ENCODE measurements around the gene DNAJC11. TPM values are rescaled to one million over a fixed set of nuclear protein-coding genes. Genes with fewer than 3 reads are reported as not detected.

The DNAJC11 gene
- polyA plus RNA-seq, 1 of the 3 experiments (the other 2 are of a cell fraction), result 38.2 TPM

DNA sequence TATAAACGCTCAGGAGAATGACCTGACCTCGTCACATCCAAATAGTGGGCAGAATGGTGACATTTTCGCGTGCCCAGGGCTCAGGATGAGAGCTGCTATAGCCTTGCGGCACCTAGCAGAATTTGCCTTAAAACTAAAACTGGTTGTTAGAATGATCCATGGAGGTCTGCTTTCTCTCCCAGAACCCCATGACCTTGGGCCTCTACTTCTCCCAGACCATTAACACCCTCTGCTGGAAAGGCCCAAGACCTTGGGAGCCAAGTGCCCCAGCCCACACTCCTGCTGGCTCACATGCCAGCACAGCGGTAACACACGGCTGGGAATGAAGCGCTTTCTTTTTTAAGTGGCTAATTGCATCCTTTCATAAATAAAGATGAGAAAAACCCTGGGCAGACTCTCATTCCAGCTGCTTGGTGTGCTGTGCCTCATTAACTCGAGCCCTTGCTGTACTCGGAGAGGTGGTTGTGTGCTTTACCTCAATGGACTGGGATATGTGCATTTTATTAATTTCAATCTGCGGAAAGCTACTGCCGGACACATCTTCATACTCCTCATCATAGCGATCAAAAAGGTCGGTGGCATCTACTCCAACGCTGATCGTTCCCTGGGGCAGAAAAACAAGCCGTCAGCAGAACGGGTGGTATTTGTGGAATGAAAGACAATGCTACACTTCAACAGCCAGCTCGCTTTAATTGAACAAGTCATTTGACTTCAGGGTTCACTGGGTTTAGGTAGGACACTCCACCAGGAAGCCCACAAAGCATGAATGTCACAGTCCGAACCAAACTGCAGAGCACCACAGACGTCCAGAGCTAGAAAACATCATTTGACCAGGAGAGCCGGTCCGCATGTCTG, 48.0 kb downstream of the DNAJC11 start:
- no peaks in the 10 kb centered on the region for H3K9me2 ChIP-seq
- H4K20me1 ChIP-seq (ENCODE audit: insufficient read depth), result no peaks in the 10 kb centered on the region
- no peak overlapping the region for H3K27ac ChIP-seq (ENCODE audit: low read depth in 2 of 2, low read length in 1 of 2)
- no peak overlapping the region for H3K9ac ChIP-seq
- no peaks in the 10 kb centered on the region for H3K4me1 ChIP-seq (ENCODE audit: control insufficient read depth in 1 of 2, insufficient read depth in 2 of 2, low read depth in 1 of 2, low read length in 1 of 2)
- 96% methylated on average over 23 of the region's 23 CpGs for WGBS (ENCODE audit: low lambda C conversion rate)
- no peaks in the 10 kb centered on the region for H3K9me3 ChIP-seq
- TF ChIP-seq, protein P1, sequence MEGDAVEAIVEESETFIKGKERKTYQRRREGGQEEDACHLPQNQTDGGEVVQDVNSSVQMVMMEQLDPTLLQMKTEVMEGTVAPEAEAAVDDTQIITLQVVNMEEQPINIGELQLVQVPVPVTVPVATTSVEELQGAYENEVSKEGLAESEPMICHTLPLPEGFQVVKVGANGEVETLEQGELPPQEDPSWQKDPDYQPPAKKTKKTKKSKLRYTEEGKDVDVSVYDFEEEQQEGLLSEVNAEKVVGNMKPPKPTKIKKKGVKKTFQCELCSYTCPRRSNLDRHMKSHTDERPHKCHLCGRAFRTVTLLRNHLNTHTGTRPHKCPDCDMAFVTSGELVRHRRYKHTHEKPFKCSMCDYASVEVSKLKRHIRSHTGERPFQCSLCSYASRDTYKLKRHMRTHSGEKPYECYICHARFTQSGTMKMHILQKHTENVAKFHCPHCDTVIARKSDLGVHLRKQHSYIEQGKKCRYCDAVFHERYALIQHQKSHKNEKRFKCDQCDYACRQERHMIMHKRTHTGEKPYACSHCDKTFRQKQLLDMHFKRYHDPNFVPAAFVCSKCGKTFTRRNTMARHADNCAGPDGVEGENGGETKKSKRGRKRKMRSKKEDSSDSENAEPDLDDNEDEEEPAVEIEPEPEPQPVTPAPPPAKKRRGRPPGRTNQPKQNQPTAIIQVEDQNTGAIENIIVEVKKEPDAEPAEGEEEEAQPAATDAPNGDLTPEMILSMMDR (IDR thresholded peaks at IDR 0.05), result no peak
- TF ChIP-seq FOSL2 (IDR thresholded peaks at IDR 0.05; ENCODE audit: borderline replicate concordance, low read depth) (no peak), TAF1 (IDR thresholded peaks at IDR 0.05; ENCODE audit: borderline replicate concordance, low read depth, low read length) (no peak), TCF12 (IDR thresholded peaks at IDR 0.05) (no peak)
- POLR2A ChIA-PET, result no interaction called here
- H3K36me3 ChIP-seq (replicated peaks in 1 of 2; ENCODE audit: control insufficient read depth in 1 of 2, insufficient read depth in 2 of 2, low read length in 1 of 2), result peaks cover 0 to 32% of the 10 kb centered on the region in 2 experiments
- peaks cover 12% of the 10 kb centered on the region; the same call in 1 of the 2 replicates for H3K79me2 ChIP-seq (ENCODE audit: insufficient read depth)
- H3K27me3 ChIP-seq (ENCODE audit: insufficient read depth), result no peaks in the 10 kb centered on the region
- H3K4me2 ChIP-seq, result no peak overlapping the region
- no peaks in the 10 kb centered on the region for H3F3A ChIP-seq (replicated peaks; ENCODE audit: insufficient read depth)
- H3K4me3 ChIP-seq (ENCODE audit: low read depth in 2 of 2, low read length in 1 of 2), result no peak overlapping the region
- DNase-seq, result no peak
- H2AFZ ChIP-seq (ENCODE audit: low read depth), result no peak overlapping the region
- CTCF ChIA-PET, result interaction anchor here (0.8 to 1.4 kb wide), 3 partner anchors 9 to 48 kb away, joined by 3 to 4 read pairs (median 3); partner anchors contain the start of gene DNAJC11

DNA sequence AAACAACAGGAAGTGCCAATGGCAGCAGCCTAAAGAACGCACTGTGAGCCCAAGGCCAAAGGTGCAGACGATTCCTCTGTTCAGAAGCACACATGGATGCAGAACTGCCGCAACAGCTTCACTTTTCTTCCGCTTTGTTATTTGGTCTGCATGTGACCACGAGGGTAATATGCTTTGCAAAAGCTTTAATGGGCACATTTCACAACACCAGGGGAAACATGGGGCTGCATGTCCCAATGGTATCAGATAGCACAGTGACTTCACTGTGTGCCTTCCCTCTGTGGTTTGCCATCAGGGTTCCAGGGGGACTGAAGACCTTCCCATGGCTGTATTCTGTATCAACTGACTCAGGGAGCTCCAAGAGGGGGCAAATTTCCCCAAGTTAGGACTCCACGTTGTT, 48.6 kb downstream of the DNAJC11 start:
- no peak overlapping the region for H3K4me3 ChIP-seq (ENCODE audit: low read depth in 2 of 2, low read length in 1 of 2)
- no peaks in the 10 kb centered on the region for H3K4me1 ChIP-seq (ENCODE audit: control insufficient read depth in 1 of 2, insufficient read depth in 2 of 2, low read depth in 1 of 2, low read length in 1 of 2)
- no peak for DNase-seq
- H3K9me2 ChIP-seq, result no peaks in the 10 kb centered on the region
- H3K27me3 ChIP-seq (ENCODE audit: insufficient read depth), result no peaks in the 10 kb centered on the region
- no peak overlapping the region for H2AFZ ChIP-seq (ENCODE audit: low read depth)
- H3K4me2 ChIP-seq, result no peak overlapping the region
- peaks cover 12% of the 10 kb centered on the region; the same call in 1 of the 2 replicates for H3K79me2 ChIP-seq (ENCODE audit: insufficient read depth)
- peaks cover 0 to 28% of the 10 kb centered on the region in 2 experiments for H3K36me3 ChIP-seq (replicated peaks in 1 of 2; ENCODE audit: control insufficient read depth in 1 of 2, insufficient read depth in 2 of 2, low read length in 1 of 2)
- no peak overlapping the region for H3K9ac ChIP-seq
- ChIA-PET POLR2A (no interaction called here), CTCF (no interaction called here)
- no peaks in the 10 kb centered on the region for H3K9me3 ChIP-seq
- no peaks in the 10 kb centered on the region for H3F3A ChIP-seq (replicated peaks; ENCODE audit: insufficient read depth)
- no peaks in the 10 kb centered on the region for H4K20me1 ChIP-seq (ENCODE audit: insufficient read depth)
- 79% methylated on average over 6 of the region's 6 CpGs for WGBS (ENCODE audit: low lambda C conversion rate)
- H3K27ac ChIP-seq (ENCODE audit: low read depth in 2 of 2, low read length in 1 of 2), result no peak overlapping the region
- TF ChIP-seq FOXM1 (IDR thresholded peaks at IDR 0.05; ENCODE audit: low read depth), result no peak
- TF ChIP-seq YY1 (IDR thresholded peaks at IDR 0.05; ENCODE audit: low read depth), result no peak
- TF ChIP-seq RFX5 (IDR thresholded peaks at IDR 0.05; ENCODE audit: low read length), result no peak
- no peak for TF ChIP-seq GABPA (IDR thresholded peaks at IDR 0.05; ENCODE audit: low read depth)
- TF ChIP-seq TEAD4 (IDR thresholded peaks at IDR 0.05; ENCODE audit: borderline replicate concordance, insufficient read depth), result no peak
- no peak for TF ChIP-seq MXI1 (IDR thresholded peaks at IDR 0.05; ENCODE audit: low read depth, low read length)
- TF ChIP-seq GATA2 (CRISPR knock-in tag; IDR thresholded peaks at IDR 0.05), result no peak
- TF ChIP-seq, protein P2, sequence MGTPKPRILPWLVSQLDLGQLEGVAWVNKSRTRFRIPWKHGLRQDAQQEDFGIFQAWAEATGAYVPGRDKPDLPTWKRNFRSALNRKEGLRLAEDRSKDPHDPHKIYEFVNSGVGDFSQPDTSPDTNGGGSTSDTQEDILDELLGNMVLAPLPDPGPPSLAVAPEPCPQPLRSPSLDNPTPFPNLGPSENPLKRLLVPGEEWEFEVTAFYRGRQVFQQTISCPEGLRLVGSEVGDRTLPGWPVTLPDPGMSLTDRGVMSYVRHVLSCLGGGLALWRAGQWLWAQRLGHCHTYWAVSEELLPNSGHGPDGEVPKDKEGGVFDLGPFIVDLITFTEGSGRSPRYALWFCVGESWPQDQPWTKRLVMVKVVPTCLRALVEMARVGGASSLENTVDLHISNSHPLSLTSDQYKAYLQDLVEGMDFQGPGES (IDR thresholded peaks at IDR 0.05; ENCODE audit: low read depth, low read length), result no peak
- no peak for TF ChIP-seq SIN3A (IDR thresholded peaks at IDR 0.05; ENCODE audit: borderline replicate concordance, low read depth, low read length)
- TF ChIP-seq TCF12 (IDR thresholded peaks at IDR 0.05), result no peak
- TF ChIP-seq EZH2phosphoT487 (IDR thresholded peaks at IDR 0.05; ENCODE audit: borderline replicate concordance, low read depth), result no peak
- TF ChIP-seq POLR2AphosphoS5 (IDR thresholded peaks at IDR 0.05; ENCODE audit: low read depth, low read length), result no peak
- no peak for TF ChIP-seq NRF1 (IDR thresholded peaks at IDR 0.05; ENCODE audit: low read depth, low read length)
- TF ChIP-seq RCOR1 (IDR thresholded peaks at IDR 0.05; ENCODE audit: low read length), result no peak
- no peak for TF ChIP-seq JUND (IDR thresholded peaks at IDR 0.05)
- TF ChIP-seq MEF2A (IDR thresholded peaks at IDR 0.05; ENCODE audit: borderline replicate concordance, low read depth), result no peak
- TF ChIP-seq CHD2 (IDR thresholded peaks at IDR 0.05; ENCODE audit: low read length, partially characterized antibody), result no peak
- TF ChIP-seq EP300 (IDR thresholded peaks at IDR 0.05; ENCODE audit: borderline replicate concordance in 1 of 2, low read depth in 1 of 2, low read length in 1 of 2), result no peak
- no peak for TF ChIP-seq ELF1 (IDR thresholded peaks at IDR 0.05)
- TF ChIP-seq SMC3 (IDR thresholded peaks at IDR 0.05; ENCODE audit: low read depth, low read length), result no peak

Data from SK-N-SH (cell line).